GM12878 (cell line): Measurements from ENCODE around the gene SLMAP. TPM values are rescaled to one million over a fixed set of nuclear protein-coding genes. Genes with fewer than 3 reads are reported as not detected.
A peak's percentile ranks its signal among the peaks of the same experiment; 100 is the strongest.

Experiments
- ATAC-seq: fragments of 200-7000 bp; cut with Tn5 transposase; 3 replicates; pipeline ENCODE4 v1.9.1; 2020; ENCODE audit warnings: mild to moderate bottlenecking, moderate library complexity
- BruUV-seq: library from RNA; stranded (reverse); fragments of 400-500 nt; replicated peaks from 2 replicates; lab custom pipeline; 2021; lab: Mats Ljungman, UMichigan
- CTCF ChIA-PET: fragments of 300-600 bp; sonication (Branson Sonifier 250); formaldehyde crosslinking; extraction: SDS; loops from one replicate; lab custom pipeline; 2021; ENCODE audit warnings: inconsistent platforms; lab: Yijun Ruan, JAX
- POLR2A ChIA-PET: fragments of 350-600 bp; formaldehyde crosslinking; extraction: SDS; loops from one replicate; lab custom pipeline; 2021; ENCODE audit warnings: inconsistent platforms; lab: Charles Lee
- RAD21 ChIA-PET: fragments of 300-600 bp; sonication (Branson Sonifier 250); formaldehyde crosslinking; loops from one replicate; lab custom pipeline; 2023; ENCODE audit warnings: antibody characterized with exemption; ENCODE audit not compliant: unreplicated experiment; lab: Charles Lee
- SMC1A ChIA-PET: fragments of 300-600 bp; sonication (Branson Sonifier 250); formaldehyde crosslinking; loops from one replicate; lab custom pipeline; 2023; ENCODE audit not compliant: unreplicated experiment, uncharacterized antibody; lab: Charles Lee
- DNase-seq: peaks from one replicate; pipeline ENCODE4 v3.0.0-alpha.2; 2011; ENCODE audit warnings: low read depth, low spot score
- FAIRE-seq: peaks from 3 replicates; lab custom pipeline; 2011; peaks lifted over from hg19 to GRCh38; lab: Jason Lieb, UNC
- H2AFZ ChIP-seq: 2 replicates; pipeline ENCODE4 v1.6.0; 2011; ENCODE audit warnings: low read depth, low read length, control low read depth; ENCODE audit not compliant: control insufficient read depth
- H3K27ac ChIP-seq: 2 replicates; pipeline ENCODE4 v1.5.1; 2011; ENCODE audit warnings: control low read depth; ENCODE audit not compliant: control insufficient read depth, insufficient read depth
- H3K27me3 ChIP-seq, 2 experiments: replicated peaks in 1 of 2; 2 replicates each; pipeline versions ENCODE4 v1.6.0 to v1.6.1; 2011; ENCODE audit warnings: low read length in 1 of 2; ENCODE audit not compliant: control insufficient read depth in 2 of 2, insufficient read depth in 2 of 2
- H3K36me3 ChIP-seq, 2 experiments: 2 replicates each; pipeline ENCODE4 v1.5.1; 2011; ENCODE audit warnings: low read length in 1 of 2; ENCODE audit not compliant: control insufficient read depth in 2 of 2, insufficient read depth in 2 of 2
- H3K4me1 ChIP-seq: 2 replicates; pipeline ENCODE4 v1.6.1; 2011; ENCODE audit warnings: mild to moderate bottlenecking, low read length, moderate library complexity, mixed read lengths; ENCODE audit not compliant: control insufficient read depth, insufficient read depth
- H3K4me2 ChIP-seq: 2 replicates; pipeline ENCODE4 v1.6.0; 2011; ENCODE audit warnings: control low read depth; ENCODE audit not compliant: control insufficient read depth, insufficient read depth
- H3K4me3 ChIP-seq: fragments of 200-600 bp; sonication (generic); 2 replicates; pipeline ENCODE4 v1.5.1; 2016
- H3K79me2 ChIP-seq: 2 replicates; pipeline ENCODE4 v1.6.0; 2011; ENCODE audit warnings: low read length; ENCODE audit not compliant: control insufficient read depth, insufficient read depth
- H3K9ac ChIP-seq: 2 replicates; pipeline ENCODE4 v1.8.0; 2011; ENCODE audit warnings: low read length, control low read depth, mixed read lengths; ENCODE audit not compliant: control insufficient read depth, insufficient read depth
- H3K9me3 ChIP-seq: replicated peaks from 3 replicates; pipeline ENCODE4 v1.5.1; 2011; ENCODE audit warnings: mild to moderate bottlenecking, low read length; ENCODE audit not compliant: control insufficient read depth, insufficient read depth
- H4K20me1 ChIP-seq: 2 replicates; pipeline ENCODE4 v1.6.0; 2011; ENCODE audit not compliant: control insufficient read depth, insufficient read depth
- ATF7 ChIP-seq: fragments of 450-650 bp; IDR thresholded peaks from 2 replicates; pipeline ENCODE4 v1.6.1; 2016; ENCODE audit warnings: low read depth, mild to moderate bottlenecking
- BRCA1 ChIP-seq: IDR thresholded peaks from 2 replicates; pipeline ENCODE4 v1.6.1; 2011; ENCODE audit warnings: low read depth, low read length, improper control_type of control experiment
- CBX3 ChIP-seq: fragments of 200-600 bp; sonication (generic); IDR thresholded peaks from 2 replicates; pipeline ENCODE4 v1.6.1; 2016; ENCODE audit warnings: low read depth, borderline replicate concordance
- E4F1 ChIP-seq: fragments of 450-650 bp; IDR thresholded peaks from 2 replicates; pipeline ENCODE4 v1.6.1; 2018; ENCODE audit warnings: borderline replicate concordance, mild to moderate bottlenecking; ENCODE audit not compliant: partially characterized antibody
- GABPA ChIP-seq: IDR thresholded peaks from 2 replicates; pipeline ENCODE4 v1.6.1; 2014; ENCODE audit warnings: antibody characterized with exemption, low read depth, mild to moderate bottlenecking, inconsistent platforms
- GATAD2B ChIP-seq: fragments of 450-650 bp; conservative IDR thresholded peaks from 2 replicates; pipeline ENCODE4 v1.6.1; 2017; ENCODE audit warnings: low read depth, mild to moderate bottlenecking, moderate library complexity
- HCFC1 ChIP-seq: fragments of 150-350 bp; IDR thresholded peaks from 2 replicates; pipeline ENCODE4 v1.6.1; 2014; ENCODE audit warnings: low read length
- MTA2 ChIP-seq: fragments of 450-650 bp; IDR thresholded peaks from 2 replicates; pipeline ENCODE4 v1.6.1; 2016; ENCODE audit warnings: low read depth, mild to moderate bottlenecking, moderate library complexity
- MYC ChIP-seq: IDR thresholded peaks from 2 replicates; pipeline ENCODE4 v1.6.1; 2011; ENCODE audit warnings: mild to moderate bottlenecking, low read length, moderate library complexity, inconsistent platforms; ENCODE audit not compliant: insufficient read depth, insufficient replicate concordance, insufficient read length, severe bottlenecking
- NR2C1 ChIP-seq: fragments of 450-650 bp; IDR thresholded peaks from 2 replicates; pipeline ENCODE4 v1.6.1; 2017; ENCODE audit warnings: antibody characterized with exemption, mild to moderate bottlenecking, moderate library complexity
- NRF1 ChIP-seq: conservative IDR thresholded peaks from 2 replicates; pipeline ENCODE4 v1.6.1; 2011; ENCODE audit warnings: mild to moderate bottlenecking, low read depth, low read length, improper control_type of control experiment
- RB1 ChIP-seq: fragments of 450-650 bp; formaldehyde crosslinking; IDR thresholded peaks from 2 replicates; pipeline ENCODE4 v1.6.1; 2017; ENCODE audit warnings: mild to moderate bottlenecking, borderline replicate concordance
- RUNX3 ChIP-seq: IDR thresholded peaks from 2 replicates; pipeline ENCODE4 v1.6.1; 2012; ENCODE audit warnings: low read length, inconsistent platforms
- SREBF1 ChIP-seq: IDR thresholded peaks from 2 replicates; pipeline ENCODE4 v1.6.1; 2012; ENCODE audit warnings: mild to moderate bottlenecking, low read length
- STAT3 ChIP-seq: IDR thresholded peaks from 2 replicates; pipeline ENCODE4 v1.6.1; 2011; ENCODE audit warnings: low read depth, low read length, improper control_type of control experiment
- TCF7 ChIP-seq: IDR thresholded peaks from 2 replicates; pipeline ENCODE4 v1.6.1; 2014; ENCODE audit warnings: antibody characterized with exemption, borderline replicate concordance
- YBX1 ChIP-seq: fragments of 450-650 bp; IDR thresholded peaks from 2 replicates; pipeline ENCODE4 v1.6.1; 2016; ENCODE audit warnings: antibody characterized with exemption
- WGBS: methylation state at CpG from one replicate; pipeline ENCODE4 v1.1.6; 2016; ENCODE audit warnings: low lambda C conversion rate; ENCODE audit not compliant: insufficient replicate concordance, insufficient coverage; ENCODE audit errors: missing lambda C conversion rate; 5-methylcytosine and 5-hydroxymethylcytosine counted together
- in situ Hi-C: fragments of 300-500 bp; cut with MboI; formaldehyde crosslinking; loops from 9 replicates; pipeline ENCODE4 v1.14.3; 2018; ENCODE audit warnings: mixed read lengths
- intact Hi-C: fragments of 100-400 bp; cut with micrococcal nuclease; formaldehyde crosslinking; loops from one replicate; pipeline ENCODE4 v1.14.2; 2022; ENCODE audit not compliant: unreplicated experiment
- polyA plus RNA-seq, 11 experiments: library from polyadenylated mRNA; depleted of rRNA in 4 of 11; unstranded in 6 of 11; stranded (reverse) in 5 of 11; fragments of >200 nt; fragmentation: Nextera tagmentation in 4 of 11; fragmentation: Illumina TruSeq in 1 of 11; extraction: Ambion mirVana in 4 of 11; extraction: Trizol in 1 of 11; gene quantifications; 1 replicate in 1 of 11; 2 replicates in 10 of 11; pipeline versions ENCODE4 v1.2.1 to v1.2.3, GENCODE V29; 2011 to 2016; ENCODE audit warnings: inconsistent platforms in 2 of 11, missing spikeins in 2 of 11, low read depth in 1 of 11
- total RNA-seq, 4 experiments: library from RNA; depleted of rRNA in 3 of 4; stranded (reverse); fragments of >200 nt in 3 of 4; fragmentation: Illumina TruSeq in 1 of 4; extraction: Trizol in 1 of 4; gene quantifications; 2 replicates each; pipeline versions ENCODE4 v1.2.1 to v1.2.3, GENCODE V29; 2013 to 2021
- TF ChIP-seq, protein P1 (sequence below): IDR thresholded peaks from 2 replicates; pipeline ENCODE4 v1.6.1; 2012; ENCODE audit warnings: low read length, inconsistent platforms

SLMAP gene
- total and polyA plus RNA-seq, 10 of the 15 experiments (the other 5 are each of a cell fraction or from before 2014, with no cell fraction given), result 8.3 to 43.8 (median 26.4) TPM

DNA sequence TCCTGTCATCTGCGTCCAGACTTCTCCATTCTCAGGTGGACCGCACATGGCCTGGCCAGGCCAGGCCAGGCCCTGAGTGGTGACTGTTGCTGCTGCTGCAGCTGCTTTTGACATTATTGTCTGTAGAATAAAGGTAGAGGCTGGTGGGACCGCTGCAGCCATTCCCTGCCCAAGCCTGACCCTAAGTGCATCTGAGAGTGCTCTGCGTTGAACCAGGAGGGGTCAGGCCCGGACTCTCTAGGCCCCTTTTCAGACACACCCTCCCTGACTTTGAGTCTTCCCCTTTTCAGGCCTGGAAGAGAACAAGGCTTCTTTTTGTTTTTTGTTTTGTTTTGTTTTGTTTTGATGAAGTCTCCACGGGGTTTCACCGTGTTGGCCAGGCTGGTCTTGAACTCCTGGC, 197.5 kb downstream of the SLMAP start (continued):
- TF ChIP-seq, protein P1, sequence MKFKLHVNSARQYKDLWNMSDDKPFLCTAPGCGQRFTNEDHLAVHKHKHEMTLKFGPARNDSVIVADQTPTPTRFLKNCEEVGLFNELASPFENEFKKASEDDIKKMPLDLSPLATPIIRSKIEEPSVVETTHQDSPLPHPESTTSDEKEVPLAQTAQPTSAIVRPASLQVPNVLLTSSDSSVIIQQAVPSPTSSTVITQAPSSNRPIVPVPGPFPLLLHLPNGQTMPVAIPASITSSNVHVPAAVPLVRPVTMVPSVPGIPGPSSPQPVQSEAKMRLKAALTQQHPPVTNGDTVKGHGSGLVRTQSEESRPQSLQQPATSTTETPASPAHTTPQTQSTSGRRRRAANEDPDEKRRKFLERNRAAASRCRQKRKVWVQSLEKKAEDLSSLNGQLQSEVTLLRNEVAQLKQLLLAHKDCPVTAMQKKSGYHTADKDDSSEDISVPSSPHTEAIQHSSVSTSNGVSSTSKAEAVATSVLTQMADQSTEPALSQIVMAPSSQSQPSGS, result no peak
- no peak for TF ChIP-seq RUNX3
- TF ChIP-seq CBX3, result no peak
- TF ChIP-seq MYC, result no peak
- no peak for TF ChIP-seq HCFC1
- TF ChIP-seq BRCA1, result no peak
- TF ChIP-seq GABPA, result no peak
- no peak for TF ChIP-seq STAT3
- no peak for TF ChIP-seq MTA2
- TF ChIP-seq YBX1, result no peak

DNA sequence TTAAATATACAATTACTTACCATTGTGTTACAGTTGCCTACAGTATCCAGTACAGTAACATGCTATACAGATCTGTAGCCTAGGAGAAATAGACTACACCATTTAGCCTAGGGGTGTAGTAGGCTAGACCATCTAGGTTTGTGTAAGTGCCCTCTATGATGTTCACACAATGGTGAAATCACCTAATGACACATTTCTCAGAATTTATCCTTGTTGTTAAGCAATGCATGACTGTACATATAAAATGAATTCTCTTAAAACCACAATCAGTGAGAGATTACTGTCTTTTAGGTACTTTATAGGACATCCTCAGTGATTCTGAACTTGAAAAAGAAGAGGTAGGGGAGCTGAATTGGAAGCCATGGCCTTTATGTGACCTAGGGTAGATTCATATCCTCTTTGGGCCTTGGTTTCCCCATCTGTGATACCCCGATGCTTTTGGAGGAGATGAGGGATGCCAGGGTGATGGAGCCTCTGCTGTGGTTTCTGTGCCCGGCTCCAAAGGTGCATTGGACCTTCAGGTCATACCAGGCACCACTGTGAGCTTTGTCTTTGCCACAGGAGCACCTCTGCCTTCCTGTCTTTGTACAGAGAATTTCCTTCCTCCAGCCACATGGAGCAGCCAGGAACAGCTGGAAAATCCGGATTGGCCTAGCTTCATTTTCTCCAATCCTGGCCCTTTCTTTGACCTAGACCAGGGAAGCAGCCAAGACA, 200.2 kb downstream of the SLMAP start:
- RAD21 ChIA-PET, result interaction anchor here (0.5 kb wide), 1 partner anchor 194 kb away, joined by 3 read pairs; no protein-coding TSS in a partner anchor
- peak; percentile 35 for FAIRE-seq
- 64% methylated on average over 3 of the region's 3 CpGs for WGBS
- Histone ChIP-seq H3K79me2 (no peaks in the 10 kb centered on the region), H3K4me3 (no peak overlapping the region), H3K4me2 (no peak overlapping the region), H4K20me1 (no peaks in the 10 kb centered on the region), H3K9me3 (no peaks in the 10 kb centered on the region; the same call in 2 of the 3 replicates), H3K27ac (no peak overlapping the region), H2AFZ (no peak overlapping the region), H3K4me1 (peaks cover 14% of the 10 kb centered on the region), H3K9ac (no peak overlapping the region), H3K27me3 (no peaks in the 10 kb centered on the region)
- CTCF ChIA-PET, result no interaction called here
- intact Hi-C loops, result no loop called here
- SMC1A ChIA-PET, result interaction anchor here (0.7 to 1.3 kb wide), 5 partner anchors 12 to 55 kb away, joined by 3 to 4 read pairs (median 3); no protein-coding TSS in a partner anchor
- no TSS peak for BruUV-seq
- in situ Hi-C loops, result no loop called here
- DNase-seq, result no peak
- POLR2A ChIA-PET, result no interaction called here
- no peak for ATAC-seq
- no peak for TF ChIP-seq ATF7
- no peak for TF ChIP-seq RB1
- no peak for TF ChIP-seq E4F1
- no peak for TF ChIP-seq TCF7
- TF ChIP-seq SREBF1, result no peak
- TF ChIP-seq NR2C1, result no peak
- no peak for TF ChIP-seq NRF1
- TF ChIP-seq GATAD2B, result no peak
- TF ChIP-seq, all 136 proteins: peak for 0
- no peaks in the 10 kb centered on the region for H3K36me3 ChIP-seq
